Body of pancreas (tissue), 4 donors: ENCODE data around the gene PAX9. TPM values are rescaled to one million over a fixed set of nuclear protein-coding genes. Genes with fewer than 3 reads are reported as not detected.

Source experiments
- ATAC-seq: fragments of 150-250 bp; one replicate; pipeline ENCODE4 v1.9.1; 2016
- DNase-seq, 4 donors: peaks; one replicate each; pipeline ENCODE4 v3.0.0-alpha.2; 2019
- H3K27ac ChIP-seq, 4 donors: fragments of 200-600 bp; sonication (generic); 1 replicate in 3 of 4; 2 replicates in 1 of 4; pipeline versions ENCODE4 v1.5.1 to v1.6.1; 2016 to 2019; ENCODE audit warnings: mild to moderate bottlenecking in 1 of 4, mixed read lengths in 1 of 4, moderate library complexity in 1 of 4
- H3K27me3 ChIP-seq, 2 donors: fragments of 200-600 bp; sonication (generic); one replicate each; pipeline ENCODE4 v1.6.0; 2016; ENCODE audit warnings: mild to moderate bottlenecking in 1 of 2
- H3K36me3 ChIP-seq, 2 donors: fragments of 200-600 bp; sonication (generic); replicated peaks in 1 of 2; 2 replicates each; pipeline ENCODE4 v1.5.1; 2016; ENCODE audit warnings: low read depth in 2 of 2; ENCODE audit not compliant: insufficient read depth in 1 of 2
- H3K4me1 ChIP-seq: fragments of 200-600 bp; sonication (generic); one replicate; pipeline ENCODE4 v1.6.0; 2016
- H3K4me3 ChIP-seq, 2 donors: fragments of 200-600 bp; sonication (generic); 1 replicate in 1 of 2; 2 replicates in 1 of 2; pipeline ENCODE4 v1.5.1; 2016 to 2019
- H3K9me3 ChIP-seq, 3 donors: fragments of 200-600 bp; sonication (generic); 1 replicate in 2 of 3; 2 replicates in 1 of 3; pipeline ENCODE4 v1.5.1; 2016
- CTCF ChIP-seq, 7 experiments: fragments of 450-650 bp in 4 of 7; fragments of 200-600 bp in 3 of 7; sonication (generic) in 3 of 7; IDR thresholded peaks; one replicate each; pipeline ENCODE4 v1.5.1; 2016 to 2019; ENCODE audit warnings: antibody characterized with exemption in 7 of 7
- POLR2A ChIP-seq, 3 donors: fragments of 450-650 bp; IDR thresholded peaks; one replicate each; pipeline ENCODE4 v1.6.1; 2016; ENCODE audit warnings: antibody characterized with exemption in 3 of 3, mild to moderate bottlenecking in 2 of 3
- WGBS, 2 donors: methylation state at CpG; one replicate each; pipeline ENCODE4 v1.1.5; 2017; 5-methylcytosine and 5-hydroxymethylcytosine counted together
- intact Hi-C: fragments of 100-400 bp; cut with DNase I; formaldehyde crosslinking; loops from one replicate; pipeline ENCODE4 v1.15.1; 2023
- total RNA-seq, 2 donors: library from RNA; depleted of rRNA; stranded (reverse); fragments of >200 nt; gene quantifications; one replicate each; pipeline ENCODE4 v1.1.0, GENCODE V29; 2016

PAX9 gene
- total RNA-seq, 2 donors from 2014 or later, result not detected

GRCh38 chr14:36717363-36717762, 55.7 kb downstream of the PAX9 start:
- intact Hi-C loops, result no loop called here
- TF ChIP-seq CTCF (IDR thresholded peaks at IDR 0.05) (no peak), POLR2A (IDR thresholded peaks at IDR 0.05) (no peak)
- DNase-seq, result no peak
- Histone ChIP-seq H3K4me1 (no peaks in the 10 kb centered on the region), H3K9me3 (no peaks in the 10 kb centered on the region), H3K4me3 (no peak overlapping the region), H3K27ac (no peak overlapping the region), H3K27me3 (no peaks in the 10 kb centered on the region), H3K36me3 (no peaks in the 10 kb centered on the region)
- no peak for ATAC-seq
- WGBS, 2 donors, result 34 to 49% methylated on average over 5 of the region's 5 CpGs

- DNase-seq (no peak), ATAC-seq (no peak)
- Histone ChIP-seq H3K4me1 (no peaks in the 10 kb centered on the region), H3K27me3 (no peaks in the 10 kb centered on the region), H3K27ac (no peak overlapping the region), H3K9me3 (no peaks in the 10 kb centered on the region), H3K4me3 (no peak overlapping the region), H3K36me3 (no peaks in the 10 kb centered on the region)
- intact Hi-C loops, result no loop called here
- no peak for TF ChIP-seq CTCF (IDR thresholded peaks at IDR 0.05)
- TF ChIP-seq POLR2A (IDR thresholded peaks at IDR 0.05), result no peak
- WGBS, 2 donors, result 21 to 26% methylated on average over 1 of the region's 1 CpG
Measured at GRCh38 chr14:36718216-36718615, 56.6 kb downstream of the PAX9 start.

GRCh38 chr14:36719823-36720222, 58.2 kb downstream of the PAX9 start:
- no peak overlapping the region for H3K27ac ChIP-seq
- intact Hi-C loops, result no loop called here
- TF ChIP-seq CTCF (IDR thresholded peaks at IDR 0.05), result no peak
- no peak for TF ChIP-seq POLR2A (IDR thresholded peaks at IDR 0.05)
- DNase-seq, result no peak
- no peaks in the 10 kb centered on the region for H3K27me3 ChIP-seq
- no peak overlapping the region for H3K4me3 ChIP-seq
- no peak for ATAC-seq
- H3K9me3 ChIP-seq, result no peaks in the 10 kb centered on the region
- H3K36me3 ChIP-seq, result no peaks in the 10 kb centered on the region
- WGBS, 2 donors, result 84 to 94% methylated on average over 6 to 7 of the region's 7 CpGs
- H3K4me1 ChIP-seq, result no peaks in the 10 kb centered on the region

GRCh38 chr14:36720657-36721056, 59.0 kb downstream of the PAX9 start:
- ATAC-seq (no peak), DNase-seq (no peak)
- intact Hi-C loops, result no loop called here
- WGBS, 2 donors, result 49 to 62% methylated on average over 2 of the region's 2 CpGs
- Histone ChIP-seq H3K4me3 (no peak overlapping the region), H3K27ac (no peak overlapping the region), H3K27me3 (no peaks in the 10 kb centered on the region), H3K36me3 (no peaks in the 10 kb centered on the region), H3K4me1 (no peaks in the 10 kb centered on the region), H3K9me3 (no peaks in the 10 kb centered on the region)
- TF ChIP-seq CTCF (IDR thresholded peaks at IDR 0.05) (no peak), POLR2A (IDR thresholded peaks at IDR 0.05) (no peak)

- H3K9me3 ChIP-seq, result no peaks in the 10 kb centered on the region
- no peaks in the 10 kb centered on the region for H3K4me1 ChIP-seq
- no peaks in the 10 kb centered on the region for H3K27me3 ChIP-seq
- ATAC-seq, result no peak
- 53 to 58% methylated on average over 1 of the region's 1 CpG for WGBS, 2 donors
- H3K27ac ChIP-seq, result no peak overlapping the region
- TF ChIP-seq POLR2A (IDR thresholded peaks at IDR 0.05), result no peak
- no peak for TF ChIP-seq CTCF (IDR thresholded peaks at IDR 0.05)
- H3K4me3 ChIP-seq, result no peak overlapping the region
- no peaks in the 10 kb centered on the region for H3K36me3 ChIP-seq
- intact Hi-C loops, result no loop called here
- no peak for DNase-seq
Measured at GRCh38 chr14:36721877-36722276, 60.2 kb downstream of the PAX9 start.
